DMS79 (cell line): Measurements from ENCODE around the gene CKMT2.
A peak's percentile ranks its signal among the peaks of the same experiment; 100 is the strongest.

Source experiments
- DNase-seq: peaks from one replicate; lab custom pipeline; 2025; lab: John Stamatoyannopoulos, UW

Gene CKMT2

GRCh38 chr5:81233080-81233634, at the start of gene CKMT2:
CKMT2 (plus strand) TSS chr5:81233322; CDS start chr5:81251133, 17,811 bp downstream.
- no peak for DNase-seq

GRCh38 chr5:81183811-81184748, 49.0 kb upstream of the CKMT2 start:
- no peak for DNase-seq

- DNase-seq, result no peak
Measured at GRCh38 chr5:81184749-81185110, 48.4 kb upstream of the CKMT2 start.

GRCh38 chr5:81187885-81188284, 45.2 kb upstream of the CKMT2 start:
- DNase-seq, result no peak

- DNase-seq, result no peak
Measured at GRCh38 chr5:81188962-81189361, 44.2 kb upstream of the CKMT2 start.

- DNase-seq, result no peak
Measured at GRCh38 chr5:81189875-81190498, 43.1 kb upstream of the CKMT2 start.

- DNase-seq, result no peak
Measured at GRCh38 chr5:81191726-81192372, 41.3 kb upstream of the CKMT2 start.

GRCh38 chr5:81192373-81192750, 40.8 kb upstream of the CKMT2 start:
- no peak for DNase-seq

GRCh38 chr5:81194633-81195334, 38.3 kb upstream of the CKMT2 start:
- peak; percentile 38 for DNase-seq

GRCh38 chr5:81195335-81195929, 37.7 kb upstream of the CKMT2 start:
- no peak for DNase-seq

- no peak for DNase-seq
Measured at GRCh38 chr5:81202655-81203054, 30.5 kb upstream of the CKMT2 start.

GRCh38 chr5:81203729-81204128, 29.4 kb upstream of the CKMT2 start:
- no peak for DNase-seq

- DNase-seq, result no peak
Measured at GRCh38 chr5:81204205-81204604, 28.9 kb upstream of the CKMT2 start.

- no peak for DNase-seq
Measured at GRCh38 chr5:81205058-81205457, 28.1 kb upstream of the CKMT2 start.

- no peak for DNase-seq
Measured at GRCh38 chr5:81207009-81207408, 26.1 kb upstream of the CKMT2 start.

GRCh38 chr5:81208904-81209303, 24.2 kb upstream of the CKMT2 start:
- DNase-seq, result no peak

GRCh38 chr5:81209386-81209785, 23.7 kb upstream of the CKMT2 start:
- no peak for DNase-seq

GRCh38 chr5:81209869-81210493, 23.1 kb upstream of the CKMT2 start:
- DNase-seq, result no peak

- no peak for DNase-seq
Measured at GRCh38 chr5:81212211-81212751, 20.8 kb upstream of the CKMT2 start.

GRCh38 chr5:81213070-81213469, 20.1 kb upstream of the CKMT2 start:
- DNase-seq, result no peak

- no peak for DNase-seq
Measured at GRCh38 chr5:81214848-81215247, 18.3 kb upstream of the CKMT2 start.
